ENCODE data around the gene DNAJA3. TPM values are rescaled to one million over a fixed set of nuclear protein-coding genes. Genes with fewer than 3 reads are reported as not detected.

DNAJA3 gene
- total RNA-seq, 1 donor from 2014 or later: 40.7 TPM

GRCh38 chr16:4407543-4408322 is 17.9 kb upstream of the DNAJA3 start:
- TF ChIP-seq CTCF (IDR thresholded peaks at IDR 0.05): no peak
- intact Hi-C loops (cut with DNase I): no loop called here
- no peak overlapping the region for H3K27ac ChIP-seq
- no peak for DNase-seq (ENCODE audit: low spot score in 2 of 2)
- H3K4me3 ChIP-seq: no peak overlapping the region
- no peaks in the 10 kb centered on the region for H3K27me3 ChIP-seq
- H3K9me3 ChIP-seq: no peaks in the 10 kb centered on the region
- H3K4me1 ChIP-seq: no peaks in the 10 kb centered on the region
- H3K36me3 ChIP-seq: peaks cover 39 to 53% of the 10 kb centered on the region in 2 donors

- no peak overlapping the region for H3K4me3 ChIP-seq
- H3K27me3 ChIP-seq: no peaks in the 10 kb centered on the region
- no peaks in the 10 kb centered on the region for H3K4me1 ChIP-seq
- no peak for DNase-seq (ENCODE audit: low spot score in 2 of 2)
- no peak overlapping the region for H3K27ac ChIP-seq
- intact Hi-C loops (cut with DNase I): no loop called here
- H3K36me3 ChIP-seq: peaks cover 39 to 54% of the 10 kb centered on the region in 2 donors
- H3K9me3 ChIP-seq: no peaks in the 10 kb centered on the region
- TF ChIP-seq CTCF (IDR thresholded peaks at IDR 0.05): no peak
These were observed 17.4 kb upstream of the DNAJA3 start for GRCh38 chr16:4408323-4408690.

- Histone ChIP-seq H3K4me1 (no peaks in the 10 kb centered on the region), H3K4me3 (no peak overlapping the region), H3K9me3 (no peaks in the 10 kb centered on the region), H3K36me3 (peaks cover 39 to 49% of the 10 kb centered on the region in 2 donors), H3K27me3 (no peaks in the 10 kb centered on the region), H3K27ac (no peak overlapping the region)
- TF ChIP-seq CTCF (IDR thresholded peaks at IDR 0.05): no peak
- no peak for DNase-seq (ENCODE audit: low spot score in 2 of 2)
- intact Hi-C loops (cut with DNase I): no loop called here
These were observed 16.4 kb upstream of the DNAJA3 start for GRCh38 chr16:4409081-4409932.

DNA sequence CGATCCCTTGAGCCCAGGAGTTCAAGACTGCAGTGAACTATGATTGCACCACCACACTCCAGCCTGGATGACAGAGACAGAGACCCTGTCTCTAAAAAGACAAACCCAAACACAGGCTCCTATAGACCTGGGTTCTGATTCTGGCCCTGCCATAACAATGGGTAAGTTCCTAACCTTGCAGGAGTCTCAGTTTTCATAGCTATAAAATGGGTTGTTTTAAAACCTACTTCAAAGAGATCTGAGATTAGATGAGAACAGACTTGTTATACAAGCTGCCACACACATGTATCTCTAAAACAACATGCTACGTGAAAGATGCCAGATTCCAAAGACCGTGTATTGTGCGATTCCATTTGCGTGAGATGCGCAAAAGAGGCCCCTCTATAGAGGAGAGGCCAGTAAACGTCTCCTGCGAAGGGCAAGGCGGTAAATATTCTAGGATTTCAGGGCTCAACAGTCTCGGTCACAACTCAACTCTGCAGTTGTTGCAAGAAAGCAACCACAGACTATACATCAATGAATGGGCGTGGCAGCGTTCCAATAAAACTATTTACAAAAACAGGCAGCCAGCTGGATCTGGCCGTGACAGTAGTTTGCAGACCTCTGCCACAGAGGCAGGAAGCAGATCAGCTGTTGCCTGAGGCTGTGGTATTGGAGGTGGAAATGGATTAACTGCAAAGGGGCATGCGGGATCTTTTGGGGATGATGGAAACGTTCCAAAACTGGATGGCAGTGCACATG is 15.2 kb upstream of the DNAJA3 start:
- Histone ChIP-seq H3K4me1 (peaks cover 0 to 9% of the 10 kb centered on the region in 2 donors), H3K36me3 (peaks cover 29 to 40% of the 10 kb centered on the region in 2 donors), H3K27me3 (no peaks in the 10 kb centered on the region), H3K27ac (no peak overlapping the region), H3K9me3 (no peaks in the 10 kb centered on the region), H3K4me3 (no peak overlapping the region)
- TF ChIP-seq CTCF (IDR thresholded peaks at IDR 0.05): no peak
- intact Hi-C loops (cut with DNase I): loop anchor here (10.0 kb wide), 1 partner anchor 796 kb away; the partner anchor contains the start of gene SLX4
- no peak for DNase-seq (ENCODE audit: low spot score in 2 of 2)

GRCh38 chr16:4411684-4412083 is 14.0 kb upstream of the DNAJA3 start:
- Histone ChIP-seq H3K4me1 (peaks cover 0 to 9% of the 10 kb centered on the region in 2 donors), H3K27me3 (no peaks in the 10 kb centered on the region), H3K36me3 (peaks cover 19 to 31% of the 10 kb centered on the region in 2 donors), H3K9me3 (no peaks in the 10 kb centered on the region), H3K27ac (no peak overlapping the region), H3K4me3 (no peak overlapping the region)
- intact Hi-C loops (cut with DNase I): loop anchor here (10.0 kb wide), 1 partner anchor 797 kb away; the partner anchor contains the start of gene SLX4
- no peak for TF ChIP-seq CTCF (IDR thresholded peaks at IDR 0.05)
- DNase-seq (ENCODE audit: low spot score in 2 of 2): no peak
